ENCODE data around the gene RGS3. TPM values are rescaled to one million over a fixed set of nuclear protein-coding genes. Genes with fewer than 3 reads are reported as not detected.

The RGS3 gene
- total and polyA plus RNA-seq, 7 experiments from 2014 or later: 4.9 to 43.4 (median 11.6) TPM

DNA sequence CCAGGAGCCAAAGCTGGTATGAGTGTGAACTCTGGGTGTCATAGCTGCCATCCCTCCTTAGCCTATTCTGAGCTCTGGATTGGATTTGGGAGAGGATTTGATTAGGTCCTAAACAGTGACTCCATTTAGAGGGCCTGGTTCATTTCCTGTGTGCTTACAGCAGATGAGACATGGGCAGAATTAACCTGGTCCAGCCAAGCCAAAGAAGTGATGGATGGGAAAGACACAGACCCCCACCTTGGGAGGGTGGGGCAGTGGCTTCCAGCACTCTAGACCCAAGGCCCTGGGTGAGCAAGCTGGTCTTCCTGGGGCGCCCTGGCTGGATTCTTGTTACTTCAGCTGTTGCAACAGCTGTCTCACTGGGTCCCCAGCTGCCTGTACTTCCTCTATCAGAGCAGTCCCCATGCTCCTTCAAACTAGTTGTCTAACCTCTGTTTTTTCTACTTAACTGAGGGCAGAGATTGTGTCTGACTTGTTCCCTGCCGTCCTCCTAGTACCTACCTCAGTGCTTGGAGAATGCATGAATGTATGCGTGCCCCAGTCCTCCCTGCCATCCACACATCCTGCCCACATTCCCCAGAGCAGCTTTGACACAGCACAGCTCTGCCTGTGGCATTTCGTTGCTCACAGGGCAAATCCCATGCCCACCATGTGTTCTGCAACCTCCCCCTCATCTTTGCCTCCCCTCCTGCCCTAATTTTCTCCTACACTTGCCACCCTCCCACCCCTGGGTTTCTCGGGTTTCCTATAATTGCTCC, 115.9 kb downstream of the RGS3 start:
- Histone ChIP-seq H3K36me3 (ENCODE audit: control insufficient read depth in 2 of 3, insufficient read depth in 3 of 3, low read length in 3 of 3) (peaks cover 0 to 15% (median 0%) of the 10 kb centered on the region in 3 experiments), H3K4me1 (ENCODE audit: control insufficient read depth in 2 of 2, insufficient read depth in 2 of 2, low read length in 2 of 2) (peaks cover 49 to 50% of the 10 kb centered on the region in 2 donors), H3K9me3 (ENCODE audit: control insufficient read depth in 2 of 3, low read length in 3 of 3) (no peaks in the 10 kb centered on the region), H3K4me3 (ENCODE audit: low read length) (peak overlapping the region; percentile 37), H3K27ac (ENCODE audit: low read depth, low read length) (peak overlapping the region; percentile 77), H3K27me3 (ENCODE audit: control insufficient read depth in 2 of 2, insufficient read depth in 2 of 2, low read length in 2 of 2) (no peaks in the 10 kb centered on the region)
- no peaks in the 10 kb centered on the region for H3K9me3 Mint-ChIP-seq
- intact Hi-C loops (cut with micrococcal nuclease): loop anchor here (1.0 to 10.0 kb wide), 12 partner anchors 10 to 429 kb away; partner anchors contain the start of genes FKBP15 (in 2 of the 2), SLC31A1 (in 2 of the 2), SLC31A2 (in 2 of the 2) and CDC26 (in 1 of the 2)
- no peaks in the 10 kb centered on the region for H3K27me3 Mint-ChIP-seq
- DNase-seq (peak in 4 of 9 donors; percentile 11 to 24 (median 13)), ATAC-seq (peak; percentile 32)
- peaks cover 0 to 8% (median 0%) of the 10 kb centered on the region in 5 donors for H3K36me3 Mint-ChIP-seq
- peaks cover 52 to 80% (median 71%) of the 10 kb centered on the region in 7 donors for H3K4me1 Mint-ChIP-seq
- ChIA-PET CTCF (interaction anchor here (0.5 to 2.7 kb wide), 18 partner anchors 10 to 307 kb away, joined by 3 to 16 read pairs (median 4); partner anchors contain the start of genes C9orf43 and POLE3), POLR2A (interaction anchor here (0.7 to 3.1 kb wide), 19 partner anchors 10 to 1916 kb away, joined by 3 to 21 read pairs (median 6); partner anchors contain the start of genes ALAD, C9orf43 and POLE3)
- peak overlapping the region; percentile 71 to 95 (median 84) for H3K4me3 Mint-ChIP-seq
- peak overlapping the region; percentile 92 to 98 (median 96) for H3K27ac Mint-ChIP-seq

DNA sequence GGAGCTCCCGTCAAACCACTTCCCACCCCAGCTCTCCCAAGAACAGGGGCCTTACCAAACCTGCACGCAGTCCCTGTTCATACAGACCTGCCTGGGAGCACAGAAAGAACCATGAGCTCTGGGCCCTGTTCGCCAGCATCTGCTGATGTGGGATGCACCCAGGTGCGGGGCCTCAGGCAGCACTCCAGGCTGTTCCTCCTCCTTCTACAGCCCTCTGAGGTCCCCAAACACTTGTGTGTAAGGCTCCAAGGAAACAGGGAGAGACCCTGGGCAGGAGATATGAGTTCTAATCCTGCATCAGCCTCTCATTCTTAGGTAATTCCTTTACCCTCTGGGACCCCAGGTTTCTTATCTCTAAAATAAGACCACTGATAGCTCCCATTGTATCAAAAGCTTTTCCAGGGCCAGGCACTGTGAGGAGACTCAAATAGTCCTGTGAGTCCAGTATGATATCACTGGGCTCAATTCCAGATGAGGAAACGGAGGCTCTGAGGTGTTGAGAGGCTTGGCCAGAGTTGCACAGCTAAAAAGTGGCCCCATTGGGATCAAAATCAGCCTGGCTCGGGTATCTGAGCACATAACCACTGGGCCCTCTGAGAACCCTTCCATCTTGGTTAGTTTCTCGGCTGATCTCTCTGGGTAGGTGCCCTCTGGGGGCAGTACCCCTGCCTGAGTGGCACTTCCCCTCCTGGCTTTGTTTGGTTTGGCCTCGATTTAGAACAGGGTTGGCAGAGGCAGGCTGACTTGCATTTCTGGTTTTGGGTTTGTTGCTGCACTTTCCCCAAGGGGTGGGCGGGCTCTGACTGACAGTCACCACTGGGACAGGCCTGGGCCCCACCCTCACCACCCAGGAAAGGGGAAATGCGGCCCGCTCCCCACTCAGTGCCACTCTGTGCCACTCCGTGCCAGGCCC, 116.8 kb downstream of the RGS3 start:
- peaks cover 0 to 14% (median 0%) of the 10 kb centered on the region in 5 donors for H3K36me3 Mint-ChIP-seq
- ATAC-seq: peak; percentile 62
- H3K4me3 ChIP-seq (ENCODE audit: low read length): peak overlapping the region; percentile 37

DNA sequence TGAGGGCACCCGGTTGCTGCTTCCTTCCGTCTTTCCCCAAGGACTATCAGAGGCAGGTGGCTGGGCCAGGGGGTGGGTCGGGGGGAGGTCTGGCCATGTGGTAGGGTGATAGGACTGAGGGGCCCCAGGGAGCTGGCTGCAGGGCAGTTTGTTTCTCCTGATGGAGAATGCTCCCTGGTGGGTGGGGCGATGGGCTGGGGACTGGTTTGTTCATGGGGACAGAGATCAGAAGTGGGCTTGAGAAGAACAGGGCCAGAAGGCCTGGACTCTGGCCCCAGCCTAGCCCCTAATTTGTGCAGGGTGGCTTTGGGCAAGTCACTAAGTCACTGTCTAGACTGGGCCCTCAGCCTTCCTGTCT, 117.4 kb downstream of the RGS3 start:
- Histone ChIP-seq H3K4me1 (ENCODE audit: control insufficient read depth in 2 of 2, insufficient read depth in 2 of 2, low read length in 2 of 2) (peaks cover 49 to 50% of the 10 kb centered on the region in 2 donors), H3K4me3 (ENCODE audit: low read length) (peak overlapping the region; percentile 57), H3K27me3 (ENCODE audit: control insufficient read depth in 2 of 2, insufficient read depth in 2 of 2, low read length in 2 of 2) (no peaks in the 10 kb centered on the region), H3K9me3 (ENCODE audit: control insufficient read depth in 2 of 3, low read length in 3 of 3) (no peaks in the 10 kb centered on the region), H3K27ac (ENCODE audit: low read depth, low read length) (peak overlapping the region; percentile 77), H3K36me3 (ENCODE audit: control insufficient read depth in 2 of 3, insufficient read depth in 3 of 3, low read length in 3 of 3) (peaks cover 0 to 29% (median 0%) of the 10 kb centered on the region in 3 experiments)
- Mint-ChIP-seq H3K36me3 (peaks cover 0 to 19% (median 4%) of the 10 kb centered on the region in 5 donors), H3K27me3 (no peaks in the 10 kb centered on the region), H3K4me1 (peaks cover 47 to 88% (median 76%) of the 10 kb centered on the region in 7 donors), H3K4me3 (peak overlapping the region; percentile 71 to 95 (median 86)), H3K27ac (peak overlapping the region; percentile 92 to 98 (median 96)), H3K9me3 (no peaks in the 10 kb centered on the region)
- DNase-seq: no peak
- intact Hi-C loops (cut with micrococcal nuclease): loop anchor here (1.0 to 5.0 kb wide), 4 partner anchors 26 to 359 kb away; partner anchors contain the start of genes FKBP15 (in 2 of the 2), SLC31A1 (in 2 of the 2), CDC26 (in 1 of the 2) and PRPF4 (in 1 of the 2)
- CTCF ChIA-PET: interaction anchor here (1.9 to 2.6 kb wide), 3 partner anchors 9 to 74 kb away, joined by 6 to 14 read pairs (median 8); no protein-coding TSS in a partner anchor
- ATAC-seq: no peak
- POLR2A ChIA-PET: interaction anchor here (0.8 to 3.1 kb wide), 5 partner anchors 44 to 181 kb away, joined by 3 to 14 read pairs (median 6); partner anchors contain the start of genes ALAD, C9orf43 and POLE3

More for the DNA sequence above, 116.8 kb downstream of the RGS3 start:
- no peaks in the 10 kb centered on the region for H3K27me3 Mint-ChIP-seq
- H3K36me3 ChIP-seq (ENCODE audit: control insufficient read depth in 2 of 3, insufficient read depth in 3 of 3, low read length in 3 of 3): peaks cover 0 to 23% (median 0%) of the 10 kb centered on the region in 3 experiments
- H3K9me3 ChIP-seq (ENCODE audit: control insufficient read depth in 2 of 3, low read length in 3 of 3): no peaks in the 10 kb centered on the region
- ChIA-PET CTCF (interaction anchor here (0.6 to 2.7 kb wide), 12 partner anchors 9 to 179 kb away, joined by 3 to 16 read pairs (median 8); partner anchors contain the start of genes C9orf43 and POLE3), POLR2A (interaction anchor here (0.6 to 3.1 kb wide), 15 partner anchors 9 to 1917 kb away, joined by 3 to 21 read pairs (median 6); partner anchors contain the start of genes ALAD, C9orf43 and POLE3)
- no peaks in the 10 kb centered on the region for H3K9me3 Mint-ChIP-seq
- intact Hi-C loops (cut with micrococcal nuclease): loop anchor here (5.0 kb wide), 2 partner anchors 273 to 358 kb away; partner anchors contain the start of genes FKBP15 (in 2 of the 2) and SLC31A1 (in 2 of the 2)
- peaks cover 49 to 50% of the 10 kb centered on the region in 2 donors for H3K4me1 ChIP-seq (ENCODE audit: control insufficient read depth in 2 of 2, insufficient read depth in 2 of 2, low read length in 2 of 2)
- H3K27ac Mint-ChIP-seq: peak overlapping the region; percentile 92 to 98 (median 96)
- peaks cover 49 to 85% (median 77%) of the 10 kb centered on the region in 7 donors for H3K4me1 Mint-ChIP-seq
- H3K4me3 Mint-ChIP-seq: peak overlapping the region; percentile 71 to 95 (median 86)
- H3K27me3 ChIP-seq (ENCODE audit: control insufficient read depth in 2 of 2, insufficient read depth in 2 of 2, low read length in 2 of 2): no peaks in the 10 kb centered on the region
- peak; percentile 21 to 64 (median 48) for DNase-seq
- peak overlapping the region; percentile 77 for H3K27ac ChIP-seq (ENCODE audit: low read depth, low read length)

DNA sequence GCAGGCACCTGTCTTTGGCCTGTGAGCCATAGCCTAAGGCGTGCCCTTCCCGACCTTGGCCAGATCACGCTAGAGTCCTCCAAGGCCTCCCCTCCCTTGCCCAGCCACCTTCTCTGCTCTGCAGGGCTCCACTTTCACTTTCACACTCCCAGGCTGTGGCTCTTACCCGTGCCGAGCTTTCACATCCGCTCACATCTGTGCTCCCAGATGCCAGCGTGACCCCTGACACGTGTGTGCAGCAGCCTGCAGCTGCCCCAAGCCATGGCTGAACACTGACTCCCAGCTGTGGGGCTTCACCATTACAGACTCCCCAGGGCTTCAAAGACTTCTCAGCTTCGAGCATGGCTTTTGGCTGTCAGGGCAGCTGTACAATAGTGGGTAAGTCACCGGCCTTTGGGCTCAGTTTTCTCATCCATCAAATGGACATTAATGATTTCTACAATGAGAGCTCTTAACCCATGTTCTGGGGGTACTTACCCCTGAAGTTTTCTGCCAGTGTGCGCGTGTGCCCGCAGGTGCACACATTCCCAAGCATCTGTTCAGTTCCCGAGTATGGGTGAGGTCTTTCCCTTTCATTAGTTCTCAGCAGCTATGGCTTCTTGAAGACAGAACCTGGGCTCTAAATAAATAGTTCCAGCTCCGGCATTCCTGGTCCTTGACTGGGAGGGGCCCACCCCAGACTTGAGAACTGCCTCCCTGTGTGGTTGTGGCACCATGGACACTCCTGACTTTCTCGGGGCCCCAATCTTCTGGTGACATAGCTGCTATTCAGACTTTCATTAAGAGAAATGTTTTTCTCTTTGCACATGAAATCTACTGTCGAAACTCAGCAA, 118.6 kb downstream of the RGS3 start:
- Histone ChIP-seq H3K36me3 (ENCODE audit: control insufficient read depth in 2 of 3, insufficient read depth in 3 of 3, low read length in 3 of 3) (peaks cover 0 to 38% (median 0%) of the 10 kb centered on the region in 3 experiments), H3K4me3 (ENCODE audit: low read length) (peak overlapping the region; percentile 57), H3K4me1 (ENCODE audit: control insufficient read depth in 2 of 2, insufficient read depth in 2 of 2, low read length in 2 of 2) (peaks cover 49 to 50% of the 10 kb centered on the region in 2 donors), H3K27ac (ENCODE audit: low read depth, low read length) (peak overlapping the region; percentile 77), H3K9me3 (ENCODE audit: control insufficient read depth in 2 of 3, low read length in 3 of 3) (no peaks in the 10 kb centered on the region), H3K27me3 (ENCODE audit: control insufficient read depth in 2 of 2, insufficient read depth in 2 of 2, low read length in 2 of 2) (no peaks in the 10 kb centered on the region)
- intact Hi-C loops (cut with micrococcal nuclease): loop anchor here (1.0 to 5.0 kb wide), 10 partner anchors 27 to 360 kb away; partner anchors contain the start of genes ALAD (in 2 of the 2), C9orf43 (in 2 of the 2), CDC26 (in 2 of the 2) and FKBP15 (in 2 of the 2)
- ChIA-PET POLR2A (interaction anchor here (0.6 to 2.3 kb wide), 16 partner anchors 13 to 864 kb away, joined by 3 to 9 read pairs (median 4); partner anchors contain the start of genes ALAD, C9orf43, CDC26 and INIP), CTCF (interaction anchor here (0.9 to 3.8 kb wide), 16 partner anchors 8 to 307 kb away, joined by 3 to 35 read pairs (median 5); partner anchors contain the start of genes ALAD, C9orf43, CDC26 and POLE3)
- H3K27me3 Mint-ChIP-seq: no peaks in the 10 kb centered on the region
- peak; percentile 47 to 80 (median 75) for DNase-seq
- peak overlapping the region; percentile 92 to 98 (median 96) for H3K27ac Mint-ChIP-seq
- peaks cover 53 to 93% (median 80%) of the 10 kb centered on the region in 7 donors for H3K4me1 Mint-ChIP-seq
- no peaks in the 10 kb centered on the region for H3K9me3 Mint-ChIP-seq
- peak overlapping the region; percentile 71 to 95 (median 86) for H3K4me3 Mint-ChIP-seq
- peaks cover 0 to 19% (median 8%) of the 10 kb centered on the region in 5 donors for H3K36me3 Mint-ChIP-seq
- peak; percentile 80 for ATAC-seq

DNA sequence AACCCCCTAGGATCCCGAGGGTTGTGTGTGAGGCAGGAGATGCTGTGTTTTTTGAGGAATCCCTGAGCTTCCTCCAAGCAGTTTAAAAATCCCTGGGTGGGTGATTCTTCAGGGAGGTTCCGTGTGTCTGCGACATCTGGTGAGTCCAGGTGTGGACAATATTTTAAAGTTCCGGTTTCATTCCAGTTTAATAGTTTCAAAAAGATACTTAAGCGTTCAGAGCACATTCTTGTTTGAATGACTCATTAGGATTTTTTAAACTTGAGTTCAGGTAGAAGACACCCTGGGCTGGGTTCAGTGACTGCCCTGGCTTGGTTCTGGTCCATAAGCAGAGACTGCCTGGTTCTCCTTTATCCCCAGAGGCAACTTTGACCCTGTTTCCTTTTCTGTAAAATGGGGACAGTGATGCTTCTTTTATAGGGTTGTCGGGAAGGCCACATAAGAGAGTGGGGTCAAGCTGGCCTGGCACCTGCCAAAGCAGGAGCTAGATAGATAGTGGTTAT, 119.2 kb downstream of the RGS3 start:
- Mint-ChIP-seq H3K36me3 (peaks cover 0 to 19% (median 8%) of the 10 kb centered on the region in 5 donors), H3K27ac (peak overlapping the region; percentile 46 to 98 (median 96)), H3K4me1 (peaks cover 46 to 87% (median 74%) of the 10 kb centered on the region in 7 donors), H3K27me3 (no peaks in the 10 kb centered on the region), H3K4me3 (peak overlapping the region in 6 of 10 donors; percentile 16 to 95 (median 86)), H3K9me3 (no peaks in the 10 kb centered on the region)
- peak overlapping the region; percentile 77 for H3K27ac ChIP-seq (ENCODE audit: low read depth, low read length)
- H3K9me3 ChIP-seq (ENCODE audit: control insufficient read depth in 2 of 3, low read length in 3 of 3): no peaks in the 10 kb centered on the region
- peaks cover 42 to 43% of the 10 kb centered on the region in 2 donors for H3K4me1 ChIP-seq (ENCODE audit: control insufficient read depth in 2 of 2, insufficient read depth in 2 of 2, low read length in 2 of 2)
- H3K36me3 ChIP-seq (ENCODE audit: control insufficient read depth in 2 of 3, insufficient read depth in 3 of 3, low read length in 3 of 3): peaks cover 0 to 38% (median 0%) of the 10 kb centered on the region in 3 experiments
- DNase-seq: no peak
- no peak overlapping the region for H3K4me3 ChIP-seq (ENCODE audit: low read length)
- no peaks in the 10 kb centered on the region for H3K27me3 ChIP-seq (ENCODE audit: control insufficient read depth in 2 of 2, insufficient read depth in 2 of 2, low read length in 2 of 2)
- POLR2A ChIA-PET: interaction anchor here (0.6 to 2.3 kb wide), 9 partner anchors 14 to 308 kb away, joined by 3 to 9 read pairs (median 6); partner anchors contain the start of genes ALAD, C9orf43, CDC26 and POLE3
- CTCF ChIA-PET: interaction anchor here (0.9 to 3.8 kb wide), 12 partner anchors 7 to 308 kb away, joined by 3 to 35 read pairs (median 6); partner anchors contain the start of genes ALAD, C9orf43, CDC26 and POLE3
- intact Hi-C loops (cut with micrococcal nuclease): loop anchor here (1.0 to 5.0 kb wide), 9 partner anchors 65 to 360 kb away; partner anchors contain the start of genes ALAD (in 2 of the 2), C9orf43 (in 2 of the 2), FKBP15 (in 2 of the 2) and POLE3 (in 2 of the 2)
- ATAC-seq: no peak
